AG08395 (cell line): ENCODE data around the gene PRR5L.
A peak's percentile ranks its signal among the peaks of the same experiment; 100 is the strongest.

ENCODE experiments used
- DNase-seq: peaks from one replicate; pipeline ENCODE4 v3.0.0; 2012; ENCODE audit warnings: mixed read lengths, low spot score

The PRR5L gene, protein sequence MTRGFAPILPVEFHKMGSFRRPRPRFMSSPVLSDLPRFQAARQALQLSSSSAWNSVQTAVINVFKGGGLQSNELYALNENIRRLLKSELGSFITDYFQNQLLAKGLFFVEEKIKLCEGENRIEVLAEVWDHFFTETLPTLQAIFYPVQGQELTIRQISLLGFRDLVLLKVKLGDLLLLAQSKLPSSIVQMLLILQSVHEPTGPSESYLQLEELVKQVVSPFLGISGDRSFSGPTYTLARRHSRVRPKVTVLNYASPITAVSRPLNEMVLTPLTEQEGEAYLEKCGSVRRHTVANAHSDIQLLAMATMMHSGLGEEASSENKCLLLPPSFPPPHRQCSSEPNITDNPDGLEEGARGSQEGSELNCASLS

DNA sequence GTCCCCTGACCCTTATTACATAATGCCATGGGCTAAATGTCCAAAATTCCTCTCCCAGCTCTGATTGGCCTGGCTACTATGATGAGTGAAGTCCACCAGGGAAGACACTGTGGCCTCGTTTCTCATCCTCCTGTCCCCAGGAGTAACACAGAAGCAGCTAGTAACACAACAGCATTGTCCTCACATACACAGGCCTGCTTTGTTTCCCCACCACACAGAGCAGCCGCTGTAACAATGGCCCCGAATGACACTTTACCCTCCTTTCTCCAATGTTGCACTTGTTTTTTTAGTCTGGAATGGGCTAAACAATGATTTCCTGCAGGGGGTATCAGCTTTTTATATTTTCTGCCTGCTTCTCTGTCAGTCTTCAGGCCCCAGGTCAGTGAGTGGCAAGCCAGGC lies at the start of gene PRR5L:
PRR5L (plus strand) TSS at position 363 of the 400 bp plus-strand sequence. CDS start 104,834 bp downstream, outside the sequence.
- DNase-seq: no peak

DNA sequence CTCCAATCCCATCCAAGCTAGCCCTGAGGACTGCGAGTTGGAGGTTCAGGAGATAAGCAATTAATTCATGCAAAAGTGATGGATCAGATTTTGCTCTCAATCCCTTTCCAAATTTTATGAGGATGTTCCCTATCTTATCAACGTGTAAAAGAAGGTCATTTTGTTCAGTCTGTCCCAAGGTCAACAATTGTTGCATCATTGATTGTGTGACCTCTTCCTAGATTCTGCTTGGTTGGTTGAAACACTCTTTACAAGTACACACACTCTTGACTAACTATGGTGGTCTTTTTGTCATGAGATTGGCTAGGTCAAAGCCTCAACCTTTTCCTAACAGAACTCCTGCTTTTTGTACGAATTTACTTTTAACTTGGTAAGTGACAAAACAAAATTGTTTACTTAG lies 48.6 kb upstream of the PRR5L start:
- DNase-seq: no peak

DNA sequence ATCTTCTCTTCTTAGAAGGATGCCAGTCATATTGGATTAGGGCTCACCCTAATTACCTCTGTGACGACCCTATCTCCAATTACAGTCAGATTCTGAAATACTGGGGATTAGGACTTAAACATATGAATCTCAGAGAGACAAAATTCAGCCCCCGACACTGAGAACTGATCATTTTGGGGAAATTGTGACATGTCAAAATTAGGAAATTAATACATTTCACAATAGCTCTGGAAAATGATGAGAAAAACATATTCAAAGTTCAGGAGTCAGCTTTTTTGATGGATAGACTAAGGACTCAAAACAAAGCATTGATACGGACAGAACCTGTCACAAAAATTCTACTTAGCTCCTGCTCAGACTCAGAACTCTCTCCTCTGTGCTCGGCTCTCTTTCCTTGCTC lies 47.7 kb upstream of the PRR5L start:
- no peak for DNase-seq

DNA sequence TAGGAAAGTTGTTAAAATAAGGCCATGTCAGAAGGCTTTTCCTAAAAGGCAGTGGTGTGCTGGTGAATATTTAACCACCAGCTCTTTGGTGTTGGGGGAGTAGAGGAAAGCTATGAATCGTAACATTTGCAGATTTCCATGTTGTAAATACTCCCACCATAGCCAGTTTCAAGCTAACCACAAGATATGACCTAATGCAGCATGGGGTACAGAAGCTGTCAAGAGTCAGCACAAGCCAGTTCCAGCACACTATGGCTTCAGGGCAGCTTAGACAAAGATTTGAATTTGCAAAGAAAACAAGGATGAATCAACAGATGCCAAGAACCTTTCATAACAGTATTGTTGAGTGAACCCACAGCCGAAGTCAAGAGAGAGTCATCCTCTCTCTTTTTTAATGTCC lies 46.8 kb upstream of the PRR5L start:
- peak; percentile 76 for DNase-seq

DNA sequence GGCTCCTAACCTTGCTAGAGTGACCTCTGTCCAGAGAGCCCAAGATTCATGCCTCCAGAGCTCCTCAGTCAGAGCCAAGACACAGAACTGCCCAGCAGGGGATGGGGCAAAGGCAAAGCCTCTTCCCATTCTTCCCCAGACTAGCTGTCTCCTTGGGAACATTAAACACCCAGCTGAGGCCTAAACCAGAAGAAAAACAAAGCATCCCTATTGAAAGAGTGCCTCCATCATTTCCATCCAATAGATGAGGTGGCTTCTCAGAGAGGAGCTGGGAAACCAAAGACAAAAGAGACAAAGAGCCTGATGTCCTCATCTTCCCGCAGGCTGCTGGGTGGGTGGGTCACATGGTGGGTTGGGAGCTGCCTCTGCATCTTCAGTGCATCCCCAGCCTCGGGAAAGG lies 44.3 kb upstream of the PRR5L start:
- no peak for DNase-seq

DNA sequence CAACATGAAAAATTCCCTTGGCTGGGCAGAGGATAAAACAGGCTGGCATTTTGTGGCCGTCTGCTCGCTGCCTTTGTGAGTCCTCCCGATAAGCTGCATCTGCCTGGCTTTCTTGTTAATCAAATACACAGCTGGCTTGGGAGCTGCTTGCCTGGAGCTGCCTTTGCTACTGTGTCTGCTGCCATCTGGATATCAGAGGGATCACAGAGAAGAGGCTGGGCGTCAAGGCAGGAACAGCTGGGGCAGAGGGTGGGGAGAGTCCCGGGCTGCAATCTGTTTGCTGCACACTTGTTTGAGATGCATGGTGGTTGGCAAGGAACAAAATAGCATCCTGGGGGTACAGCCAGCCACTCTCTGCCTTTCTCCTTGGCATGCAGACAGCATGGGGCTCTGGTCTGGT lies 42.9 kb upstream of the PRR5L start:
- no peak for DNase-seq

DNA sequence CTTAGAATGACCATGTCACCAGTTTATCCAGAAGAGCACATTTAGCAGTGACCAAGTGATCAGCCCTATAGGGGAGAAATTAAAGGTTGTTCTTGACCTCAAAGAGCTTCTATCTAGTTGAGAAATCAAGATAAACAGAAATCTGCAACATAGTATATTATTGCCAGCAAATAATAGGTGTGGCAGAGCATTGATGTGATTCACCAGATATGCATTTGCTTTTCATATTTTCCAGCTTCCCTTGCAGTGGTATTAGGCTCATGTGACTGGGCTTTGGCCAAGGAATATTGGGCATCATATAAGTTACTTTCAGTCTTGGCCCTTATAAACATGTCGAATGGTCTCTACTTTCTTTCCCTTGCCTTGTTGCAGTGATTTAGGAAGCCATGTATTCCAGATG lies 41.4 kb upstream of the PRR5L start:
- DNase-seq: peak; percentile 22

DNA sequence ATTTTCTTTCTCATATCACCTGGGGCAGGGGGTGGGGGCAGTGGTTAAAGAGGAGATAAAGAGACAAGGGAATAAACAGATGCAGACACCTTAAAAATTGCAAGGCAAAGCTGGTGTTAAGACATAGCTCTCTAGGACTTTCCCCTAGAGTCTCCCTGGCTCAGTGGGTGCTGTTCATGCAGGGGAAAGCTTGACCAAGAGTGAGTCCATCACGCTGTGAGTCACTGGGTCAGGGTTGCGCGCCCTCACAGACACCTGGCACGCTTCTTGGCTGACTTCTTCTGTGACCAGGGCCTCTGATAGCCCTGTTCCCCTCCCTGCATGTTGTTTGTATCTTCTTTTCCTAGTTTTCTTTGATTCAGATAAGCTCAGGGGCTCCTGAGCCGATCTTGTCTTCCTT lies 38.7 kb upstream of the PRR5L start:
- no peak for DNase-seq

DNA sequence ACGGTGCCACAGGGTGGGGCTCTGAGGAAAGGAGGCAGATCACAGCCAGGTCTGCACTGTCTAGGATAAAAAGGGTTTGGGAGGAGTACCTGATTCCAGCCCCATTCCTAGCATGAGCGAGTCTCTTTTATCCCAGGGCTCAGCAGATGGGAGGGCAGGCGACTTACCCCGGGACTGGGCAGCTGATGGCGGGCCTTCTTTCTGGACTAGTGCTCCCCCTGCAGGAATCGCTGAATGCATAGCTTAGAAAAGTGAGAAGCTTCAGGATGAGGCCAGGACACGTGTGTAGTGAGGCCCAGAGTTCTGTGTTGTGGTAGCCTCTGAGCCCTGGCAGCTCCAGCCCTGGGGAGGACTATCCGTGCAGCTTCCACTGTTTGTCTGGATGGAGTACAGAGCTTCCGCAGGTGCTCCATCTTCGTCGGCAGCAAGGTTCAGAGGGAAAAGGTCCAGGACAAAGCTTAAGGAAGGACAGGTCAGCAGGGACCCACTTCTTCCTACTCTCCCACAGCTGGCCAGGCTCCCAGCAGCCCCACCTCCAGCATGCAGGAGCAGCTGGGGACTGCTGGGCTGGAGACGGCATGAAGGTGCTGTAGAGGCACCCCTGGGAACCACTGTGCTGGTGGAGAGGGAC lies 37.2 kb upstream of the PRR5L start:
- peak; percentile 58 for DNase-seq

DNA sequence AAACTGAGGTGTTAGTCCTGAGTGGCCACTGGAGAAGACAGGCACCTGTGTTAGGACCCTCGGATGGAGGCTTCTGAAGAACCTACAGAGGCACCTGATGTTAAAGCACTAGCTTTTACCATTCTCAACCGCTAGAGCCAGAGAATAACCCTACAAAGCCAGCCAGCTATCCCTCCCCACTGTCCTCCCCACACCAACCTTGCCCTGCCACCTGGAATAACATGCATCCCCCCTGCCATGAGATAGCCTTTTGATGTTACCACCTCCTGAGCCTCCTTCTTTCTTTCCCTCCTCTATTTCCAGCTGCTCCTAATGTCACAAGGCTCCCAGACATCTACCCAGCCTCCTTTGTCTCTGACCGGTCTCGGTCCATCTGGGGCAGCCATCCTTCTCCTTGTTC lies 35.0 kb upstream of the PRR5L start:
- no peak for DNase-seq

DNA sequence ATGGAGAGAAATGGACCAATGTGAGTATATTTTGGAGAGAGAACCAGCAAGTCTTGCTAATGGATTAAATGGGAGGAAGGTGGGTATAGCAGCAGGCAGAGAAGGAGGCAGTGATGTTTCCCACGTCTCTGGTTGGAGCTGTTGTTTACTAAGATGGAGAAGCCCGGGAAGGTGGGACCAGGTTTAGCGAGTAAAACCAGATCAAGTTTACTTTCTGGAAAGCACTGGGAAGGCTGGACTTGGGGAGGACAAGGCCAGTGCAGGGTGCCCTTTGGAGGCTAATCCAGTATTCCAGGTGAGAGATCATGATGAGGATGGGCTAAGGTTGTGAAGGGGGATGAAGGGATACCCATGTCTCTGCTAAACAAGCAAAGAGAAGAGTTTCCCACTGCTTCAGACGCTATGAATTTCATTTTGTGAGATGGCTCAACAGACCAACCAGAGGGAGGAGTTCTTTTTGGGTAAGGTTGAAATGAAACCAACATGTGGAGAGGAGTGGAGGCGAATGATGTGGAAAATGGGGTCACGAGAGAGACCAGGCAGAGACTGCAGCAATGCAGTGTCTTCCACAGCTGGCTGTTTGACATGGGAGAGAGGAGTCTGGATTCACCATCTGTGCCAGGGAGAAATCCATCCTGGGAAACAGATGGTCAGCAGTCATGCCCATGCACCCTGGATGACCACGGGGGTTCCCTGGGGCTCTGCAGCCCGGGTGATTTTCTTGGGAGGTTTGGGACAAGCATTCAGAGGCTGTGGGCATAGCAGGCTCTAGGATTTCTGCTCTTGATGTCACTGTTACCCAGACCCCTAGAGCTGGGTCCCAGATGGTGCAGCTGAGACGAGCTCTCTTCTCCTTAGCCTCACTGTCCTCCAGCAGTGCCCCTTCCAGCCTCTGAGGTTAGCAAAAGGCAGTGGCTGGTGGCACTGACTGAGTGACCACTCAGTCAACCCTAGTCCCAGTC lies 31.8 kb upstream of the PRR5L start:
- DNase-seq: no peak

DNA sequence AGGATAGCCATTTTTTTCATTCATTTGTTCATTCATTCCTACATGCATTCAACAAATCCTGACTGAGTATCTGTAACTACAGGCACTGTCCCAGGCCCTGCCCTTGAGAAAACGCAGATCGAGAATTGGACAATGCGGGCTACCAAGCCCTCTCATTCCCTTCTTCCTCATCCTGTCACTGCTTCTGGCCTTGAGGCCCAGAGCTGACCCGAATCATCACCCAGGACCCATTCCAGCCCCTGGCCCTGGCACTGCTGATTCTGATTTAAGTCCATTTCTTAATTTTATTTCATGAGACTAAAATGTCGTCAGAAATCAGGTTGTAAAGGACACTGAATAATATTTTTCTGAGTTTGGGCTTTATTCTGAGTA lies 31.1 kb upstream of the PRR5L start:
- DNase-seq: no peak

DNA sequence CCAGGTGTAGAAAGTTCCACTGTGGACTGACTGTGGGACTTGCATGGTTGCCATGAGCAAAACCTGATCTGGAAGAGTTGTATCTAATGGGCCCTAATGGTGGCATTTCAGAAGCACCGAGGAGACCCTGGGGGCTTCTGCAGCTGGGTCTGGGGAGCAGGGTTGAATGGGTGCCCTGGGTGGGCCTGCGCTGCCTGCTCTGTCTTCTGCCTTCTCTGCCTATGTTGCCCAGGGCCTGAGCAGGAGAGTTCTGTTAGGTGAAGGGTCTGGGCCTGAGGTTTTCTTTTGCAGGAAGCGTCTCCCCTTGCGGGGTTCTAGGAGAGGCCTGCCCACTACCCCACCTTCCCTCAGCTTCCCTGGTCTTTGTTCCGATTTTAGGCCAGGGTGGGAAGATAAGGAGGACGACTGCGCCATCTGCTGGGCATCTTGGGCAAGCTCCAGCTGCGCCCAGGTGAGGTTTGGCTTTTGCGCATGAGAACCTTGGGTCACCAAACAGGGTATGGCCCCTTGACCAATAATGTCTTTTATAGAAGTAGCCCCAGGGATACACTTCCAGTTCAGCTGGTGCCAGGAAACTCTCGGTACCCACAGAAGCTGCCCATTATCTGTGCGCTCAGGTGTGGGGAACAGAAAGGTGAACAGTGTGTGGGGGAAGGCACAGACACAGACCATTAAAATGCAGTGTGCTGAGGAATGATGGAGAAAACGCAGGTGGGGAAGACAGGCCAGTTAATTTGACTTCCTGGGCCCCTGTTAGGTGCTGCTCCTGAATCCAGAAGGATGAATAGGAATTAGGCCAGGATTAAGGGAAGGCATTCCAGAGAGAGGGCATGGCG lies 30.1 kb upstream of the PRR5L start:
- peak; percentile 73 for DNase-seq

DNA sequence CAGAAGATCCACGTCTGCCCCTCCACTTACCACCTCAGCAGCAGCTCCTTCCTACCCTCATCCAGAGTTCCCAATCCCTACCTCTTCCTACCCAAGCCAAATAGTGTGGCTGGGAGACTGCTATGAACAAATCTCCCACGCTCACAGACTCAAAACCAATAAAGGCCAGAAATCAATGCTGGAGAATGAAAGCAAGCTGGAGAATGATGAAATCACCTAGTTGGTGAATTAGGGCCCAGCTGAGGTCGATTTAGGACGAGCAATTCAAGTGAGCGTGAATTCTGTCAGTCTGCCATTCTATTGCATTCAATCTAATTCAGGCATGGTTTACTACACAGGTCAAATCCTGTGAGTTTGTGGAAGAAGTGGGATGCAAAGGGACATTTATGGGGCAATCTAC lies 29.3 kb upstream of the PRR5L start:
- DNase-seq: no peak

DNA sequence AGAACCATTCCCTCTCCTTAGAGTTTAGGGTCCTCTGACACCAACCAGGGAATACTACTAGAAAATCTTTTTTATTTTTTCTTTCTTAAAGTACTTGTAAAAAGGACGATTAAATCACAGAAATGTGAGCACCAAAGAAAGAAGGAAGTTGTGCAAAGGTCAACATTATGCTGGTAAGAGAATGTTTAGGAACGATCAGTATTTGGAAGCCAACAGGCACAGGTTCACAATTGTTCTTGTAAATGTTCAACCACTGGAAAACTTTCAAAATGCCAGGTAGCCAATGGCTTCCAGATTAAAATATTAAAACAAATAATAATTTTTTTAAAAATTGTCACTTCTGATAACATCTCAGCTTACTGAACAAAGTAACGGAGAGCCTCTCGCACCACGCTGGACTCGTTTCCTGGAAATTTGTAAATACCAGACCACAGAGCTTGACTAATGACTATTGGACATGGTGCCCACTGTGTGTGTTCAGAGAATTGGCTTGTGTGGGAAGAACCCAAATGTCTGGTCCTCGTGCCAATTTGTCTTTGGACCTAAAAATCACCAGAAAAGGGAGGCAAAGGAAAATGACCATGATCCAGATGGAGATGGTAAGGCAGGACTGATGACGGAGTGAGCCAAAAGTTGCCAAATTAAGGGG lies 27.6 kb upstream of the PRR5L start:
- no peak for DNase-seq

DNA sequence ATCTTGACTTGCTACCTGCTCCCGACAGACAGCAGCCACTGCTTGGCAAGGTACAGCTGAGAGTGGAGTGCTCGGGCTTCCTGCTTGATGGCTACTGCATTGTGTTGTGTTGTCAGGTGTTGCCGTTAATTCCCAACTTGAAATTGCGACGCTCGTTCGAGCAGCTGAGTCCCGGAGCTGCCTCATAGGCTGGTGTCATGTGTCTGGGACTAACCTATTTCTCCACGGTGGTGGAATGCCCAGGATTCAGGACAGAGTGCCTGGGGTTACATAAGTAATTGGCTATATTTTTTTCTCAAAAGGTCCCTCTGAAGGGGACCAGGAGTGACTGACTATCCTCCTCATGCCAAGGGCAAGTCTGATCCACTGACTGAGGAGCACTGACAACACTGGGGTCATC lies 25.4 kb upstream of the PRR5L start:
- no peak for DNase-seq

DNA sequence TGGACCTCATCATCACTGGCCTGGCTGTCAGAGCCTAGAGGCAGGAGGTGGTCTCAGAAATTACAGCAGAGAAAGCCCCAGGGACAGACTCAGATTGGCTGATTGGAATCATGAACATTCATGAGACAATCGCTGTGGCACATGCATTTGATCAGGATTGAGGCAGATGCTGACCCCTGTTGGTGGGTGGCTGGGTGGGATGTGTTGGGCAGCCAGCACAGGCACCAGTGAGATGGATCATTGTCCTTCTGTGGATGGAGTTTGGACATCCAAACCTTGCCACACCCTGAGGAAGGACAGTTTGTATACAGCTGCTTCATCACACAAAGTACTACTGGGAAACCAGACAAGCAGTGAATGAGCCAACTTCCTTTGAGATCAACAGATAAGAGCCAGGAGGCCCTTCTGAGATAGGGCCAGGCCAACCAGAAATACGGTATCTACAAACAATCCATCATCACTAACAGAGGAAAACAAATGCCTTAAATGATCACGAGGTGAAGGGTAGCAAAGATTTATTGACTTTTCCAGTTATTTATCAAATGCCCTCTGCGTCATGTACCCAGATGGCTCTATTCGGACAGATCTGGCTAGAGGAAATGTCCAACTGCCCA lies 24.2 kb upstream of the PRR5L start:
- no peak for DNase-seq

DNA sequence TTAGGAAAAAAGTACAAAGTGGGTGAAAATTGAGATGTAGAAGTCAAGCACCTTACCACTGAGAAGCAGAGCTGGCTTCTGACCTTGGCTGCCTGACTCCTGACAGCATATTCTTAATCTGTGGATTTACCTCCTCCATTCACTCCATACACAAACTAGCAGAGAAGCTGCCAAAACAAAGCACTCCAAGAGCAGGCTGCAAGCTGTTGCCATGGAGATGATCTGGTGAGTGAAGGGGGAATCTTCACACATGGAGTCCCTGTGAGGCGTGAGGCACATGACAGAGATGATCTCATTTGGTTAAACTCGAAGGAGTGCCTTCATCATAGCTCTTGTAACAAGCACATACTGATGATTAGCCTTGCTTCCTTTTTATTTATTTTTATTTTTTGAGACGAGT lies 23.0 kb upstream of the PRR5L start:
- DNase-seq: no peak

DNA sequence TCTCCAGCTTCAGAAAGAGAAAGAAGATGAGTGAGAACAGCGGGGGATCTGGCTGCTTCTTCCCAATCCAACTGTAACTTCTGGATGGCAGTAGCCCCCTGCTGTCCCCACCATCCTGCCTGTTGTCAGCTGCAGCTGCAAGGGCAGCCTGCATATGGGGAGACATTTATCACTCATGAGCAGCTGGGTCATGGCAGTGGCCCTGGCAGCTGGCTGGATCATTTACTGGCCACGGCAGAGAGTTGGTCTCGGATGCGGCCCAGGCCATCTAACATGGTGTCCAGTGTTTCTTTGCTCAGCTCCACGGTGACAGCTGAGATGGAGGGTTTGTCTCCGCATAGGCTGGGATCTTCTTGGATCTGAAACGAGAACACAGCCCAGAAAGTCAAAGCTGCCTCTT lies 21.7 kb upstream of the PRR5L start:
- no peak for DNase-seq

DNA sequence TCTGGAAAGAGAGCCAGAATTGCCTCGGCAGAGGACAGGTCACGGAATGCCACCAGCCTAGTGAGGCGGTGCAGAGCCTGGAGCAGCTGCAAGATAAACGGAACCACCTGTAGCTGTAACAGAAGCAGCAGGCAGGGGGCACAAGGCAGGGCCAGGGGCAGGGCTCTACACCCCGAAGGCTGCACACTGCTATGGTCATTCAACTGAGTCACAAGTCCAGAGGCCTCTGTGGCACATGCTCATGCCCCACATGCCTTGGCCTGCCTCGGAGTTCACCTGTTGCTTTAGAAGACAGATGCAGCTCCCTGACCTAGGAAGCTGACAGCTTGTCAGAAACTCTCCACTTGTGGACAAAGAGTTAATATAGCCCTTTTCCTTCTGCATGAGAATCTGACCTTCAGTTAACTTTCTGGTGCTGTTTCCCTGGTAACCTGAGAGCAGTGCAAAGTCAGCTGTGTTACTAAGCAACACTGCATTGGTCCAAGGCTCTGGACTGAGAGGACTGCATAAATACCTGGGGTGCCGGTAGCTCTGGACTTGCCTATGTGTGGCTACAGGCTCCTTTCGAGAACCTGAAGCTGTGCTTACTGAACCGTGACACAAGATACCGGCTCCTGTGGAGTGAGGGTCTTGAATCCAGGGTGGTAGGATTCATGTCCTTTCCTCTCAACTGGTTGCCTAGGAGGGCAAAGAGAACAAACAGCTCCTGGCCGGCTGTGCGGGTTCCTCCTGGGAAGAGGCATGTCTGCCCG lies 17.4 kb upstream of the PRR5L start:
- DNase-seq: no peak
